ENCODE results near the gene NASP. TPM values are rescaled to one million over a fixed set of nuclear protein-coding genes. Genes with fewer than 3 reads are reported as not detected.
A peak's percentile ranks its signal among the peaks of the same experiment; 100 is the strongest.

The NASP gene
- total RNA-seq, 2 experiments from 2014 or later: 233 to 235 TPM

GRCh38 chr1:45550401-45551351, 33.2 kb upstream of the NASP start, which contains the start of gene AKR1A1:
Gene AKR1A1, plus strand, starts transcription at chr1:45550826. Its CDS starts 10,969 bp downstream, at chr1:45561795.
- ChIA-PET POLR2A (interaction anchor here (0.6 to 2.1 kb wide), 10 partner anchors 17 to 211 kb away, joined by 3 to 42 read pairs (median 6); partner anchors contain the start of genes CCDC163, MMACHC, NASP and PRDX1), CTCF (interaction anchor here (0.8 to 2.2 kb wide), 11 partner anchors 10 to 247 kb away, joined by 3 to 22 read pairs (median 3); partner anchors contain the start of genes NASP and PRDX1)
- Mint-ChIP-seq H3K36me3 (peaks cover 10% of the 10 kb centered on the region), H3K27me3 (no peaks in the 10 kb centered on the region), H3K27ac (peak within 1 kb of the TSS; percentile 91), H3K4me1 (ENCODE audit: low read depth) (peaks cover 19% of the 10 kb centered on the region), H3K9me3 (no peaks in the 10 kb centered on the region), H3K4me3 (peak within 1 kb of the TSS; percentile 94)
- intact Hi-C loops (cut with micrococcal nuclease): loop anchor here (1.0 to 2.0 kb wide), 4 partner anchors 20 to 50 kb away; partner anchors contain the start of genes CCDC163 and MMACHC
- DNase-seq: peak; percentile 92

- H3K36me3 Mint-ChIP-seq: peaks cover 13% of the 10 kb centered on the region
- intact Hi-C loops (cut with micrococcal nuclease): loop anchor here (1.0 to 2.0 kb wide), 4 partner anchors 19 to 51 kb away; partner anchors contain the start of genes CCDC163 and MMACHC
- ChIA-PET POLR2A (interaction anchor here (0.6 to 2.1 kb wide), 9 partner anchors 16 to 212 kb away, joined by 3 to 42 read pairs (median 6); partner anchors contain the start of genes CCDC163, MMACHC, NASP and PRDX1), CTCF (interaction anchor here (0.8 to 2.2 kb wide), 9 partner anchors 16 to 248 kb away, joined by 3 to 22 read pairs (median 3); partner anchors contain the start of genes NASP and PRDX1)
- H3K4me1 Mint-ChIP-seq (ENCODE audit: low read depth): peaks cover 23% of the 10 kb centered on the region
- peak overlapping the region; percentile 91 for H3K27ac Mint-ChIP-seq
- H3K9me3 Mint-ChIP-seq: no peaks in the 10 kb centered on the region
- no peaks in the 10 kb centered on the region for H3K27me3 Mint-ChIP-seq
- no peak for DNase-seq
- peak overlapping the region; percentile 94 for H3K4me3 Mint-ChIP-seq
Observed at GRCh38 chr1:45551684-45552083, 32.2 kb upstream of the NASP start.

GRCh38 chr1:45552331-45552730, 31.5 kb upstream of the NASP start:
- CTCF ChIA-PET: interaction anchor here (1.4 to 2.2 kb wide), 3 partner anchors 17 to 40 kb away, joined by 3 to 22 read pairs (median 13); no protein-coding TSS in a partner anchor
- Mint-ChIP-seq H3K4me1 (ENCODE audit: low read depth) (peaks cover 25% of the 10 kb centered on the region), H3K4me3 (peak overlapping the region; percentile 94), H3K9me3 (no peaks in the 10 kb centered on the region), H3K36me3 (peaks cover 13% of the 10 kb centered on the region), H3K27ac (no peak overlapping the region), H3K27me3 (no peaks in the 10 kb centered on the region)
- DNase-seq: peak; percentile 33
- POLR2A ChIA-PET: no interaction called here
- intact Hi-C loops (cut with micrococcal nuclease): no loop called here

GRCh38 chr1:45554198-45554597, 29.6 kb upstream of the NASP start:
- ChIA-PET CTCF (interaction anchor here (1.1 to 1.3 kb wide), 3 partner anchors 16 to 42 kb away, joined by 3 to 5 read pairs (median 3); no protein-coding TSS in a partner anchor), POLR2A (interaction anchor here (2.1 kb wide), 1 partner anchor 33 kb away, joined by 9 read pairs; the partner anchor contains the start of gene PRDX1)
- no peaks in the 10 kb centered on the region for H3K9me3 Mint-ChIP-seq
- no peaks in the 10 kb centered on the region for H3K27me3 Mint-ChIP-seq
- peaks cover 15% of the 10 kb centered on the region for H3K36me3 Mint-ChIP-seq
- intact Hi-C loops (cut with micrococcal nuclease): no loop called here
- H3K4me1 Mint-ChIP-seq (ENCODE audit: low read depth): peaks cover 30% of the 10 kb centered on the region
- no peak overlapping the region for H3K27ac Mint-ChIP-seq
- no peak for DNase-seq
- H3K4me3 Mint-ChIP-seq: no peak overlapping the region

- DNase-seq: no peak
- Mint-ChIP-seq H3K27ac (no peak overlapping the region), H3K4me1 (ENCODE audit: low read depth) (peaks cover 18% of the 10 kb centered on the region), H3K9me3 (no peaks in the 10 kb centered on the region), H3K36me3 (peaks cover 17% of the 10 kb centered on the region), H3K27me3 (no peaks in the 10 kb centered on the region), H3K4me3 (no peak overlapping the region)
- ChIA-PET POLR2A (interaction anchor here (0.6 to 1.2 kb wide), 2 partner anchors 17 to 36 kb away, joined by 3 read pairs; partner anchors contain the start of gene PRDX1), CTCF (interaction anchor here (1.8 kb wide), 1 partner anchor 12 kb away, joined by 4 read pairs; no protein-coding TSS in a partner anchor)
- intact Hi-C loops (cut with micrococcal nuclease): no loop called here
Observed at GRCh38 chr1:45557422-45557944, 26.4 kb upstream of the NASP start.

- H3K4me1 Mint-ChIP-seq (ENCODE audit: low read depth): peaks cover 3% of the 10 kb centered on the region
- no peaks in the 10 kb centered on the region for H3K27me3 Mint-ChIP-seq
- POLR2A ChIA-PET: interaction anchor here (2.1 kb wide), 1 partner anchor 42 kb away, joined by 11 read pairs; the partner anchor contains the start of gene PRDX1
- H3K36me3 Mint-ChIP-seq: peaks cover 29% of the 10 kb centered on the region
- intact Hi-C loops (cut with micrococcal nuclease): no loop called here
- DNase-seq: no peak
- no peak overlapping the region for H3K4me3 Mint-ChIP-seq
- no peaks in the 10 kb centered on the region for H3K9me3 Mint-ChIP-seq
- CTCF ChIA-PET: interaction anchor here (0.8 kb wide), 1 partner anchor 64 kb away, joined by 4 read pairs; the partner anchor contains the start of genes CCDC163 and MMACHC
- no peak overlapping the region for H3K27ac Mint-ChIP-seq
Observed at GRCh38 chr1:45563843-45564242, 20.0 kb upstream of the NASP start.

- no peak overlapping the region for H3K27ac Mint-ChIP-seq
- H3K9me3 Mint-ChIP-seq: no peaks in the 10 kb centered on the region
- no peak for DNase-seq
- H3K4me3 Mint-ChIP-seq: no peak overlapping the region
- H3K36me3 Mint-ChIP-seq: peaks cover 36% of the 10 kb centered on the region
- POLR2A ChIA-PET: interaction anchor here (1.0 to 1.5 kb wide), 2 partner anchors 15 to 46 kb away, joined by 3 to 6 read pairs; partner anchors contain the start of gene PRDX1
- intact Hi-C loops (cut with micrococcal nuclease): no loop called here
- no peaks in the 10 kb centered on the region for H3K27me3 Mint-ChIP-seq
- CTCF ChIA-PET: interaction anchor here (0.6 to 7.7 kb wide), 4 partner anchors 16 to 76 kb away, joined by 3 to 142 read pairs (median 28); partner anchors contain the start of genes AKR1A1 and TESK2
- H3K4me1 Mint-ChIP-seq (ENCODE audit: low read depth): no peaks in the 10 kb centered on the region
Observed at GRCh38 chr1:45566722-45567121, 17.1 kb upstream of the NASP start.

- no peak for DNase-seq
- H3K4me1 Mint-ChIP-seq (ENCODE audit: low read depth): no peaks in the 10 kb centered on the region
- H3K27ac Mint-ChIP-seq: no peak overlapping the region
- H3K9me3 Mint-ChIP-seq: no peaks in the 10 kb centered on the region
- CTCF ChIA-PET: interaction anchor here (1.1 to 7.7 kb wide), 8 partner anchors 15 to 208 kb away, joined by 3 to 142 read pairs (median 21); partner anchors contain the start of genes AKR1A1, NASP and TESK2
- POLR2A ChIA-PET: interaction anchor here (1.5 to 1.7 kb wide), 2 partner anchors 17 to 55 kb away, joined by 5 to 6 read pairs; partner anchors contain the start of gene AKR1A1
- intact Hi-C loops (cut with micrococcal nuclease): no loop called here
- H3K27me3 Mint-ChIP-seq: no peaks in the 10 kb centered on the region
- H3K36me3 Mint-ChIP-seq: peaks cover 32% of the 10 kb centered on the region
- no peak overlapping the region for H3K4me3 Mint-ChIP-seq
Observed at GRCh38 chr1:45567911-45568310, 15.9 kb upstream of the NASP start.

GRCh38 chr1:45568421-45568820, 15.4 kb upstream of the NASP start:
- no peaks in the 10 kb centered on the region for H3K27me3 Mint-ChIP-seq
- POLR2A ChIA-PET: interaction anchor here (1.5 to 1.7 kb wide), 2 partner anchors 18 to 56 kb away, joined by 5 to 6 read pairs; partner anchors contain the start of gene AKR1A1
- no peaks in the 10 kb centered on the region for H3K4me1 Mint-ChIP-seq (ENCODE audit: low read depth)
- DNase-seq: no peak
- no peaks in the 10 kb centered on the region for H3K9me3 Mint-ChIP-seq
- H3K4me3 Mint-ChIP-seq: no peak overlapping the region
- intact Hi-C loops (cut with micrococcal nuclease): no loop called here
- H3K27ac Mint-ChIP-seq: no peak overlapping the region
- peaks cover 29% of the 10 kb centered on the region for H3K36me3 Mint-ChIP-seq
- CTCF ChIA-PET: interaction anchor here (0.5 to 7.7 kb wide), 18 partner anchors 11 to 469 kb away, joined by 3 to 142 read pairs (median 4); partner anchors contain the start of genes AKR1A1, MUTYH, NASP and PRDX1

- Mint-ChIP-seq H3K4me1 (ENCODE audit: low read depth) (no peaks in the 10 kb centered on the region), H3K36me3 (peaks cover 23% of the 10 kb centered on the region), H3K27ac (no peak overlapping the region), H3K4me3 (no peak overlapping the region), H3K27me3 (no peaks in the 10 kb centered on the region), H3K9me3 (no peaks in the 10 kb centered on the region)
- intact Hi-C loops (cut with micrococcal nuclease): no loop called here
- POLR2A ChIA-PET: interaction anchor here (1.1 kb wide), 2 partner anchors 18 to 255 kb away, joined by 3 to 4 read pairs; no protein-coding TSS in a partner anchor
- DNase-seq: no peak
- CTCF ChIA-PET: interaction anchor here (0.6 to 7.7 kb wide), 21 partner anchors 10 to 230 kb away, joined by 3 to 142 read pairs (median 5); partner anchors contain the start of genes AKR1A1, MUTYH, NASP and PRDX1
Observed at GRCh38 chr1:45569571-45569961, 14.3 kb upstream of the NASP start.
